HepG2 (cell line): Measurements from ENCODE around the gene MMP25. TPM values are rescaled to one million over a fixed set of nuclear protein-coding genes. Genes with fewer than 3 reads are reported as not detected.

Source experiments
- ATF7 ChIP-seq, 2 experiments: fragments of 450-650 bp in 1 of 2; sonication (generic) in 1 of 2; formaldehyde crosslinking in 1 of 2; IDR thresholded peaks; 2 replicates each; pipeline versions ENCODE4 v1.4.0 to v1.6.1; 2016 to 2020; ENCODE audit warnings: antibody characterized with exemption in 1 of 2, mild to moderate bottlenecking in 1 of 2, missing genetic modification reagents in 1 of 2
- DMAP1 ChIP-seq: IDR thresholded peaks from 2 replicates; pipeline ENCODE4 v1.6.1; 2016
- DR1 ChIP-seq: sonication (generic); formaldehyde crosslinking; IDR thresholded peaks from 2 replicates; pipeline ENCODE4 v1.8.0; 2021; ENCODE audit warnings: mild to moderate bottlenecking, missing genetic modification reagents, inconsistent platforms
- DZIP1 ChIP-seq: sonication (generic); formaldehyde crosslinking; IDR thresholded peaks from 2 replicates; pipeline ENCODE4 v1.5.0; 2020; ENCODE audit warnings: mild to moderate bottlenecking, missing genetic modification reagents
- ELF1 ChIP-seq: sonication (generic); formaldehyde crosslinking; IDR thresholded peaks from 2 replicates; pipeline ENCODE4 v1.4.0; 2020; ENCODE audit warnings: missing genetic modification reagents
- EP300 ChIP-seq, 3 experiments: sonication (generic) in 1 of 3; formaldehyde crosslinking in 1 of 3; IDR thresholded peaks; 2 replicates each; pipeline versions ENCODE4 v1.5.1 to v1.6.1; 2011 to 2020; ENCODE audit warnings: low read depth in 2 of 3, low read length in 2 of 3, borderline replicate concordance in 1 of 3, improper control_type of control experiment in 1 of 3, mild to moderate bottlenecking in 1 of 3, missing genetic modification reagents in 1 of 3, moderate library complexity in 1 of 3
- ISX ChIP-seq: sonication (generic); formaldehyde crosslinking; conservative IDR thresholded peaks from 2 replicates; pipeline ENCODE4 v1.5.0; 2020; ENCODE audit warnings: missing genetic modification reagents
- NFKB2 ChIP-seq: sonication (generic); formaldehyde crosslinking; IDR thresholded peaks from 2 replicates; pipeline ENCODE4 v1.4.0; 2020; ENCODE audit warnings: missing genetic modification reagents, borderline replicate concordance
- PRDM15 ChIP-seq: sonication (generic); formaldehyde crosslinking; IDR thresholded peaks from 2 replicates; pipeline ENCODE4 v1.4.0; 2020; ENCODE audit warnings: missing genetic modification reagents
- SMAD3 ChIP-seq: sonication (generic); formaldehyde crosslinking; IDR thresholded peaks from 2 replicates; pipeline ENCODE4 v1.4.0; 2020; ENCODE audit warnings: missing genetic modification reagents
- UBTF ChIP-seq: sonication (generic); formaldehyde crosslinking; IDR thresholded peaks from 2 replicates; pipeline ENCODE4 v1.4.0; 2020; ENCODE audit warnings: mild to moderate bottlenecking, missing genetic modification reagents
- ZNF589 ChIP-seq: sonication (generic); formaldehyde crosslinking; conservative IDR thresholded peaks from 2 replicates; pipeline ENCODE4 v1.8.0; 2022; ENCODE audit warnings: mild to moderate bottlenecking, moderate library complexity, missing genetic modification reagents
- ZNF687 ChIP-seq: sonication (generic); formaldehyde crosslinking; IDR thresholded peaks from 2 replicates; pipeline ENCODE4 v1.5.1; 2020; ENCODE audit warnings: mild to moderate bottlenecking, missing genetic modification reagents, moderate library complexity
- polyA plus RNA-seq, 8 experiments: library from polyadenylated mRNA; depleted of rRNA in 3 of 8; stranded (reverse) in 7 of 8; unstranded in 1 of 8; fragments of >200 nt; fragmentation: Illumina TruSeq in 4 of 8; extraction: Trizol in 4 of 8; gene quantifications; 2 replicates each; pipeline versions ENCODE4 v1.2.1 to v1.2.3, GENCODE V29; 2011 to 2016; ENCODE audit warnings: low read depth in 4 of 8, missing spikeins in 1 of 8, mixed read lengths in 1 of 8; ENCODE audit not compliant: insufficient read depth in 1 of 8
- total RNA-seq, 5 experiments: library from RNA; depleted of rRNA; stranded (reverse); fragments of >200 nt; fragmentation: Illumina TruSeq; extraction: Trizol; gene quantifications; 2 replicates each; pipeline ENCODE4 v1.2.3, GENCODE V29; 2016; ENCODE audit warnings: low read depth in 1 of 5

Gene MMP25
- total and polyA plus RNA-seq, 2 of the 13 experiments (the other 11 are each of a cell fraction or from before 2014, with no cell fraction given), result 0.04 to 0.08 TPM

- TF ChIP-seq ZNF687 (CRISPR knock-in tag), result peak; percentile 77
- peak; percentile 82 for TF ChIP-seq UBTF (CRISPR knock-in tag)
- 0 out of 2 replicates have a peak, but pooled peaks have one; percentile 49 for TF ChIP-seq ZNF589
- peak; percentile 19; the same call in 1 of the 2 replicates for TF ChIP-seq SMAD3 (CRISPR knock-in tag)
- TF ChIP-seq PRDM15 (CRISPR knock-in tag), result peak; percentile 76
- TF ChIP-seq DZIP1 (CRISPR knock-in tag), result no peak
- peak in 1 of 2 experiments; percentile 66; a peak in 2 of 4 replicates for TF ChIP-seq EP300 (IDR thresholded peaks at IDR 0.05; ENCODE audit: low read depth in 2 of 2, low read length in 2 of 2)
- TF ChIP-seq EP300 (CRISPR knock-in tag; IDR thresholded peaks at IDR 0.05; ENCODE audit: borderline replicate concordance), result peak; percentile 76; the same call in 1 of the 2 replicates
- TF ChIP-seq DR1 (CRISPR knock-in tag), result peak; percentile 7; the same call in 1 of the 2 replicates
- TF ChIP-seq NFKB2 (CRISPR knock-in tag), result peak; percentile 69; the same call in 1 of the 2 replicates
- no peak for TF ChIP-seq ELF1
- TF ChIP-seq DMAP1 (CRISPR knock-in tag), result peak; percentile 64; the same call in 1 of the 2 replicates
- 0 out of 2 replicates have a peak, but pooled peaks have one; percentile 45 for TF ChIP-seq ISX (CRISPR knock-in tag)
- TF ChIP-seq ATF7 (IDR thresholded peaks at IDR 0.05), result peak; percentile 75
- TF ChIP-seq ATF7 (CRISPR knock-in tag; IDR thresholded peaks at IDR 0.05), result peak; percentile 99
Measured at GRCh38 chr16:3020604-3021448, 25.5 kb upstream of the MMP25 start (continued).
